WTC11 (cell line): ENCODE data around the gene CPD. TPM values are rescaled to one million over a fixed set of nuclear protein-coding genes. Genes with fewer than 3 reads are reported as not detected.

Source experiments
- ATAC-seq: fragments of 200-7000 bp; cut with Tn5 transposase; 2 replicates; pipeline ENCODE4 v1.10.0; 2021; ENCODE audit warnings: mild to moderate bottlenecking, moderate library complexity
- Bru-seq: library from RNA; stranded (reverse); fragments of 400-500 nt; gene quantifications from one replicate; lab custom pipeline; 2021; lab: Mats Ljungman, UMichigan
- CTCF ChIA-PET: fragments of 300-600 bp; sonication (Branson Sonifier 250); formaldehyde crosslinking; loops from one replicate; lab custom pipeline; 2021; ENCODE audit warnings: antibody characterized with exemption; lab: Charles Lee
- POLR2A ChIA-PET: fragments of 350-600 bp; sonication (Branson Sonifier 250); formaldehyde crosslinking; loops from one replicate; lab custom pipeline; 2021; ENCODE audit warnings: antibody characterized with exemption; lab: Charles Lee
- DNase-seq: peaks from one replicate; pipeline ENCODE4 v3.0.0; 2021; ENCODE audit warnings: low spot score
- H3K27ac Mint-ChIP-seq: 2 replicates; pipeline ENCODE4 v1.8.0; 2021; ENCODE audit warnings: mixed read lengths
- H3K27me3 Mint-ChIP-seq: 2 replicates; pipeline ENCODE4 v1.8.0; 2021; ENCODE audit warnings: low read depth, mild to moderate bottlenecking, moderate library complexity, mixed read lengths
- H3K36me3 Mint-ChIP-seq: 2 replicates; pipeline ENCODE4 v1.8.0; 2021; ENCODE audit warnings: mixed read lengths
- H3K4me1 Mint-ChIP-seq: 2 replicates; pipeline ENCODE4 v1.8.0; 2022; ENCODE audit warnings: mixed read lengths
- H3K4me3 Mint-ChIP-seq: 2 replicates; pipeline ENCODE4 v1.8.0; 2021; ENCODE audit warnings: mild to moderate bottlenecking, moderate library complexity, mixed read lengths
- H3K9me3 Mint-ChIP-seq: 2 replicates; pipeline ENCODE4 v1.8.0; 2021; ENCODE audit warnings: mixed read lengths
- ARID4B ChIP-seq: sonication (generic); formaldehyde crosslinking; IDR thresholded peaks from 2 replicates; pipeline ENCODE4 v1.8.0; 2023; ENCODE audit warnings: missing genetic modification reagents, mild to moderate bottlenecking, borderline replicate concordance
- ATF1 ChIP-seq: sonication (generic); formaldehyde crosslinking; IDR thresholded peaks from 2 replicates; pipeline ENCODE4 v1.8.1; 2023; ENCODE audit warnings: mild to moderate bottlenecking, moderate library complexity, missing genetic modification reagents
- ATF6 ChIP-seq: sonication (generic); formaldehyde crosslinking; IDR thresholded peaks from 2 replicates; pipeline ENCODE4 v1.8.1; 2023; ENCODE audit warnings: mild to moderate bottlenecking, missing genetic modification reagents
- CBFB ChIP-seq: sonication (generic); formaldehyde crosslinking; IDR thresholded peaks from 2 replicates; pipeline ENCODE4 v1.8.1; 2022; ENCODE audit warnings: mild to moderate bottlenecking, low read depth, missing genetic modification reagents
- E2F4 ChIP-seq: sonication (generic); formaldehyde crosslinking; IDR thresholded peaks from 2 replicates; pipeline ENCODE4 v1.8.1; 2022; ENCODE audit warnings: low read depth, mild to moderate bottlenecking, moderate library complexity, missing genetic modification reagents, borderline replicate concordance
- ELF4 ChIP-seq: sonication (generic); formaldehyde crosslinking; IDR thresholded peaks from 2 replicates; pipeline ENCODE4 v1.8.1; 2022; ENCODE audit warnings: low read depth, mild to moderate bottlenecking, moderate library complexity, missing genetic modification reagents
- HMGA2 ChIP-seq: fragments of 250-450 bp; sonication (Bioruptor Pico); IDR thresholded peaks from 2 replicates; pipeline ENCODE4 v1.4.0; 2021; ENCODE audit warnings: mild to moderate bottlenecking, moderate library complexity
- IRF1 ChIP-seq: sonication (generic); formaldehyde crosslinking; IDR thresholded peaks from 2 replicates; pipeline ENCODE4 v1.8.0; 2023; ENCODE audit warnings: missing genetic modification reagents
- MXD4 ChIP-seq: fragments of 250-450 bp; sonication (Bioruptor Pico); IDR thresholded peaks from 2 replicates; pipeline ENCODE4 v1.8.0; 2021; ENCODE audit warnings: mild to moderate bottlenecking, moderate library complexity, borderline replicate concordance
- NFATC4 ChIP-seq: fragments of 250-450 bp; sonication (Bioruptor Pico); IDR thresholded peaks from 2 replicates; pipeline ENCODE4 v1.9.0; 2021; ENCODE audit warnings: mild to moderate bottlenecking
- NFYB ChIP-seq: sonication (generic); formaldehyde crosslinking; conservative IDR thresholded peaks from 2 replicates; pipeline ENCODE4 v1.8.0; 2022; ENCODE audit warnings: low read depth, missing genetic modification reagents
- NR3C1 ChIP-seq: sonication (generic); formaldehyde crosslinking; conservative IDR thresholded peaks from 2 replicates; pipeline ENCODE4 v1.8.1; 2023; ENCODE audit warnings: low read depth, mild to moderate bottlenecking, missing genetic modification reagents
- SMAD4 ChIP-seq: sonication (generic); formaldehyde crosslinking; IDR thresholded peaks from 2 replicates; pipeline ENCODE4 v1.8.0; 2022; ENCODE audit warnings: mild to moderate bottlenecking, missing genetic modification reagents
- ZNF138 ChIP-seq: sonication (generic); formaldehyde crosslinking; conservative IDR thresholded peaks from 2 replicates; pipeline ENCODE4 v1.8.1; 2022; ENCODE audit warnings: mild to moderate bottlenecking, moderate library complexity, missing genetic modification reagents
- ZNF281 ChIP-seq: sonication (generic); formaldehyde crosslinking; IDR thresholded peaks from 2 replicates; pipeline ENCODE4 v1.8.0; 2023; ENCODE audit warnings: mild to moderate bottlenecking, missing genetic modification reagents
- ZNF317 ChIP-seq: sonication (generic); formaldehyde crosslinking; IDR thresholded peaks from 2 replicates; pipeline ENCODE4 v1.8.1; 2023; ENCODE audit warnings: low read depth, mild to moderate bottlenecking, moderate library complexity, missing genetic modification reagents, borderline replicate concordance
- ZNF423 ChIP-seq: fragments of 250-450 bp; sonication (Bioruptor Pico); IDR thresholded peaks from 2 replicates; pipeline ENCODE4 v2.1.2; 2022; ENCODE audit warnings: mild to moderate bottlenecking, moderate library complexity
- long read RNA-seq, 3 experiments: library from RNA in 1 of 3; library from capped mRNA in 1 of 3; library from polyadenylated mRNA in 1 of 3; unstranded in 2 of 3; stranded (forward) in 1 of 3; transcript quantifications; one replicate each; pipeline ENCODE4 v2.0.0, GENCODE V29; 2021
- total RNA-seq: library from RNA; stranded (reverse); gene quantifications from 3 replicates; pipeline ENCODE4 v1.2.3, GENCODE V29; 2021
- TF ChIP-seq, protein P1 (sequence below): sonication (generic); formaldehyde crosslinking; IDR thresholded peaks from 2 replicates; pipeline ENCODE4 v1.8.1; 2023; ENCODE audit warnings: mild to moderate bottlenecking, moderate library complexity, missing genetic modification reagents
- TF ChIP-seq, protein P2 (sequence below): fragments of 200-600 bp; IDR thresholded peaks from 2 replicates; pipeline ENCODE4 v1.8.0; 2022; ENCODE audit warnings: antibody characterized with exemption

CPD gene
- 36.1 to 43.0 TPM (median 40.1 TPM) in 3 replicates for total RNA-seq
- percentile 70 among the genes with signal in this experiment for Bru-seq, nascent RNA
- long read RNA-seq, experiment 1, full-length matches to known transcripts, result 94 of 162 reads
- long read RNA-seq, experiment 1, partial matches to known transcripts, result 47 of 162 reads
- long read RNA-seq, experiment 1, other reads (novel, unspliced or antisense), result 21 of 162 reads
- long read RNA-seq, experiment 2, full-length matches to known transcripts, result 12 of 61 reads
- long read RNA-seq, experiment 2, partial matches to known transcripts, result 9 of 61 reads
- long read RNA-seq, experiment 2, other reads (novel, unspliced or antisense), result 40 of 61 reads
- long read RNA-seq, experiment 3, partial matches to known transcripts, result 0 of 1 reads
- long read RNA-seq, experiment 3, other reads (novel, unspliced or antisense), result 1 of 1 reads

DNA sequence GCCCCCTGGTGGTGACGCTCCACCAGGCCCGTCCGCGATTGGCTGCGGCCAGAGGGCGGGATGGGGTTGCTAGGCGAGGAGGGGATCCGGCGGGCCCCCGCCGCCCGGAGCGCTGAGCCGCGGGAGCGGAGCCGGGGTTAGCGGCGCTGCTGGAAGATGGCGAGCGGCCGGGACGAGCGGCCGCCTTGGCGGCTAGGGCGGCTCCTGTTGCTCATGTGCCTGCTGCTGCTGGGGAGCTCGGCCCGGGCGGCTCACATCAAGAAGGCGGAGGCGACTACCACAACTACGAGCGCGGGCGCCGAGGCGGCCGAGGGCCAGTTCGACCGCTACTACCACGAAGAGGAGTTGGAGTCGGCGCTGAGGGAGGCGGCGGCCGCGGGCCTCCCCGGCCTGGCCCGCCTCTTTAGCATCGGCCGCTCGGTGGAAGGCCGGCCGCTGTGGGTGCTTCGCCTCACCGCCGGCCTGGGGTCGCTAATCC lies at the start of gene CPD:
TSS of gene CPD (plus strand) at position 103 of the 478 bp plus-strand sequence. CDS start at position 157, 54 bp downstream.
- ChIA-PET POLR2A (no interaction called here), CTCF (interaction anchor here (0.9 to 2.3 kb wide), 2 partner anchors 8 to 98 kb away, joined by 4 to 8 read pairs; partner anchors contain the start of gene GOSR1)
- Mint-ChIP-seq H3K4me1 (peaks cover 63% of the 10 kb centered on the region), H3K27me3 (peaks cover 40% of the 10 kb centered on the region), H3K4me3 (peak within 1 kb of the TSS; percentile 81), H3K27ac (peak within 1 kb of the TSS; percentile 54), H3K36me3 (no peaks in the 10 kb centered on the region), H3K9me3 (no peaks in the 10 kb centered on the region)
- DNase-seq (peak; percentile 98), ATAC-seq (peak; percentile 97)
- TF ChIP-seq NFYB (CRISPR knock-in tag) (peak; percentile 65), NR3C1 (CRISPR knock-in tag) (no peak), ATF6 (CRISPR knock-in tag) (no peak), E2F4 (CRISPR knock-in tag) (no peak), SMAD4 (CRISPR knock-in tag) (no peak), ARID4B (CRISPR knock-in tag) (no peak), ZNF138 (CRISPR knock-in tag) (no peak), ELF4 (CRISPR knock-in tag) (peak; percentile 20; the same call in 1 of the 2 replicates), IRF1 (CRISPR knock-in tag) (no peak), NFATC4 (CRISPR knock-in tag) (no peak), ZNF317 (CRISPR knock-in tag) (0 out of 2 replicates have a peak, but pooled peaks have one; percentile 7), ATF1 (CRISPR knock-in tag) (no peak), CBFB (CRISPR knock-in tag) (no peak), HMGA2 (no peak), ZNF423 (CRISPR knock-in tag) (peak; percentile 69), ZNF281 (CRISPR knock-in tag) (no peak), MXD4 (CRISPR knock-in tag) (no peak)
- TF ChIP-seq, protein P1, sequence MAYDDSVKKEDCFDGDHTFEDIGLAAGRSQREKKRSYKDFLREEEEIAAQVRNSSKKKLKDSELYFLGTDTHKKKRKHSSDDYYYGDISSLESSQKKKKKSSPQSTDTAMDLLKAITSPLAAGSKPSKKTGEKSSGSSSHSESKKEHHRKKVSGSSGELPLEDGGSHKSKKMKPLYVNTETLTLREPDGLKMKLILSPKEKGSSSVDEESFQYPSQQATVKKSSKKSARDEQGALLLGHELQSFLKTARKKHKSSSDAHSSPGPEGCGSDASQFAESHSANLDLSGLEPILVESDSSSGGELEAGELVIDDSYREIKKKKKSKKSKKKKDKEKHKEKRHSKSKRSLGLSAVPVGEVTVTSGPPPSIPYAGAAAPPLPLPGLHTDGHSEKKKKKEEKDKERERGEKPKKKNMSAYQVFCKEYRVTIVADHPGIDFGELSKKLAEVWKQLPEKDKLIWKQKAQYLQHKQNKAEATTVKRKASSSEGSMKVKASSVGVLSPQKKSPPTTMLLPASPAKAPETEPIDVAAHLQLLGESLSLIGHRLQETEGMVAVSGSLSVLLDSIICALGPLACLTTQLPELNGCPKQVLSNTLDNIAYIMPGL (CRISPR knock-in tag), result peak; percentile 72; the same call in 1 of the 2 replicates
- TF ChIP-seq, protein P2, sequence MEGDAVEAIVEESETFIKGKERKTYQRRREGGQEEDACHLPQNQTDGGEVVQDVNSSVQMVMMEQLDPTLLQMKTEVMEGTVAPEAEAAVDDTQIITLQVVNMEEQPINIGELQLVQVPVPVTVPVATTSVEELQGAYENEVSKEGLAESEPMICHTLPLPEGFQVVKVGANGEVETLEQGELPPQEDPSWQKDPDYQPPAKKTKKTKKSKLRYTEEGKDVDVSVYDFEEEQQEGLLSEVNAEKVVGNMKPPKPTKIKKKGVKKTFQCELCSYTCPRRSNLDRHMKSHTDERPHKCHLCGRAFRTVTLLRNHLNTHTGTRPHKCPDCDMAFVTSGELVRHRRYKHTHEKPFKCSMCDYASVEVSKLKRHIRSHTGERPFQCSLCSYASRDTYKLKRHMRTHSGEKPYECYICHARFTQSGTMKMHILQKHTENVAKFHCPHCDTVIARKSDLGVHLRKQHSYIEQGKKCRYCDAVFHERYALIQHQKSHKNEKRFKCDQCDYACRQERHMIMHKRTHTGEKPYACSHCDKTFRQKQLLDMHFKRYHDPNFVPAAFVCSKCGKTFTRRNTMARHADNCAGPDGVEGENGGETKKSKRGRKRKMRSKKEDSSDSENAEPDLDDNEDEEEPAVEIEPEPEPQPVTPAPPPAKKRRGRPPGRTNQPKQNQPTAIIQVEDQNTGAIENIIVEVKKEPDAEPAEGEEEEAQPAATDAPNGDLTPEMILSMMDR, result 0 out of 2 replicates have a peak, but pooled peaks have one; percentile 25
